GM21423 (cell line): ENCODE measurements around the gene DPYSL5.
"Not testable (repeated sequence)": the region's sequence is repeated elsewhere in the genome, so short reads cannot be mapped to it uniquely, and the experiment has no call there.

ENCODE experiments used
- ATAC-seq: cut with Tn5 transposase; IDR thresholded peaks from one replicate; pipeline ENCODE4 v1.9.1; 2021; ENCODE audit warnings: mild to moderate bottlenecking, moderate library complexity; ENCODE audit not compliant: unreplicated experiment

Gene DPYSL5

DNA sequence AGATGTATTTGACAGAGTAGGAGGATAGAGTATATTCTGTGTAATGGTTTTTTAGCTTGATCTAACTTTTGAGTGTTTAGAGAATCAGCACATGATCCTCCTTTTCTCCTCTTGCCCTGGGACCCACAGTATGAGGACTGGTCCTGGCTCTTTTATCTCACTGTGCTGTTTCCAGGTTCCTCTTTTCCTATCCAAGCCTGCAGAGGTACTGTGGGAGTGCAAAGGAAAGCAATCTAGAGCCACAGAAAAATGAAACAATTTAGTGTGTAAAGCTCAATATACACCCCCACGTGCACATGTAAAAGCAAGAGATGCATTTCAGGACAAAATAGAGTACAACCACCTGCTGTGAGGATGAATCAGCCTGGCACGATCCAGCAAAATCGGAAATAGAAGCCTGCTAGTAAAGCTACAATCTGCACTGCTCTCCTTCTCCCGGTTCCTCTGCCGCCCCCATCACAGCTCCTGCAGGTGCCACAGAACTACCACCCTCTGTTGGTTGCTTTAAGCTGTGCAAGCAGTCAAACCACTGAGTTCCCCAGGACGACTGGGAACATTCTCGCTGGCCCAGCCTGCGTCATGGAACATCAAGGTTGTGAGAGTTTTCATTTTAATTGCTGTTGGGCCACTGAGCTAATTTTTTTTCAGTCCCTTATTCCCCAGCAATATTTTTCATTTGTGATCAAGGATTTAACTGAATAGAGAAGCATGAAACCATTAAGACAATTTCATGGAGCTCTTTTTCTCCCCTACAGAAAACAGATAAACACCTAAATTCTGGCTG lies 74.7 kb downstream of the DPYSL5 start:
- peak; percentile 39 for ATAC-seq

- ATAC-seq, result not testable (repeated sequence)
Measured at GRCh38 chr2:26923189-26923466, 75.2 kb downstream of the DPYSL5 start.

GRCh38 chr2:26924731-26925099 lies 76.8 kb downstream of the DPYSL5 start:
- ATAC-seq, result no peak

- ATAC-seq, result no peak
Measured at GRCh38 chr2:26925100-26925791, 77.3 kb downstream of the DPYSL5 start.

DNA sequence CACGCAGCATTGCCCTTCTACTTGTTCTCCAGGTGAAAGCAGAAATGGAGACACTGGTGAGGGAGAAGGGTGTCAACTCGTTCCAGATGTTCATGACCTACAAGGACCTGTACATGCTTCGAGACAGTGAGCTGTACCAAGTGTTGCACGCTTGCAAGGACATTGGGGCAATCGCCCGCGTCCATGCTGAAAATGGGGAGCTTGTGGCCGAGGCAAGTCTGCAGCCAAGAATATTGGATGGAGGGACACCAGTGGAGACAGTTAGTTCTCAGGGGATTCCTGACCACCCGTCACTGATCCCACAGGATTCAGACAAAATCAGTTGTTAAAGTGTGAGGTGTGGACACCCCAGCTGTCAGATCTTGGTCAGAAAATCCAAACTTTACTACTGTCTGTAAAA lies 79.3 kb downstream of the DPYSL5 start:
- ATAC-seq, result no peak

DNA sequence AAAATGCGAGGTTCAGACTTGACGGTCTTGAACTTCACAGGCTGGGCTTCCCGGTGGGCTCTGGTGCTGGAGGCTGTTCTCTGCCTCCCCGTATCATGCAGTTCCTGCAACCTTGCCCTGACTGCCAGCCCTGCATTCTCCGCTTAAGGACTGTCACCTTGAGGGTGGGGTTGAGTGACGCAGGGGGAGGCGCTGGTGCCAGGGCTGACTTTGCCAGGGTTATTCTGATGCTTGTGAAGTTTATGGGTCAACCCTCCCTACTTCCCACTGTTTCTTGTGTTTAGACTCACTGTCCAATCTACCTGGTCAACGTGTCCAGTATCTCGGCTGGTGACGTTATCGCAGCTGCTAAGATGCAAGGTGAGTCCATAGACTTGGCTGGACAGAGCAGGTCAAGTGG lies 85.0 kb downstream of the DPYSL5 start:
- no peak for ATAC-seq

DNA sequence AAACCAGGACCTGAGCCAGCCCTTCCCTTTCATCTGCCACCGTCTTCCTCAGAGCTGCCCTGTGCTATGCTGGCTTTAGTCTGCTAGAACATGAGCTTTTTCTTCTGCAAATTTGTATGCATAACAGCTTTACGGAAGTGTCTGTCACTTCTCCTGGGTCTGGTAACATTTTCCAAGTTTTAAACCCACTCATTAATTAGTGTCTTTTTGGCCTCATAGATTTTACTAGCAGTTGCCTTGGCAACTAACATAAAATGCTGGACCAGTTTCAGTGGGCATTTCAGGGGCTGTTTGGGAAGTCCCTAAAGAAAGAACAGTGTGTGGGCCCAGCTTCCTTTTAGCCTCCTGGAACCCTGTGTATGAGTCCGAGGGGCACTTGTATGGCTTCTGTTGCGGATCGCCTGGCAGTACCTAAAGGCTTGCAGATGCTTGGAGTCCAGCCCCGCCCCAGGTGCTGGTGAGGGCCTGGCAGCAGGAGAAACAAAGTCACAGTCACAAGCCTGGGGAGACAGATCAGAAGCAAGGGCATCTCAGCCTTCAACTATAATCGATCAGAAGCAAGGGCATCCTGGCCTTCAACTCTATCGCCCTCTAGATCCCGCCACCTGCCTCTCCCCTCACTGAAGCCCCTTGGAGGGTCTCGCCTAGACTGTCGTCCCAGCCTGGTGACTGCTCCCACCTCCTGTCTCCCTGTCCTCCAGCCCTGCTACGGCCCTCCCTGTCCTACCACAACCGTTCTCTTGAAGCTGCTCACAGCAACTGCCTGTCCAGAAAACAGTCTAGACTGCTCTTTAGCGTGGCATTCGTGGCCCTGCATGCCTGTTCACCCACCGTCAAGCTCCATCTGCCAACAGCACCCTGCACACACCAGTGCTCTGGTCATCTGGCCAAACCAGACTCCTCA lies 85.8 kb downstream of the DPYSL5 start:
- no peak for ATAC-seq

DNA sequence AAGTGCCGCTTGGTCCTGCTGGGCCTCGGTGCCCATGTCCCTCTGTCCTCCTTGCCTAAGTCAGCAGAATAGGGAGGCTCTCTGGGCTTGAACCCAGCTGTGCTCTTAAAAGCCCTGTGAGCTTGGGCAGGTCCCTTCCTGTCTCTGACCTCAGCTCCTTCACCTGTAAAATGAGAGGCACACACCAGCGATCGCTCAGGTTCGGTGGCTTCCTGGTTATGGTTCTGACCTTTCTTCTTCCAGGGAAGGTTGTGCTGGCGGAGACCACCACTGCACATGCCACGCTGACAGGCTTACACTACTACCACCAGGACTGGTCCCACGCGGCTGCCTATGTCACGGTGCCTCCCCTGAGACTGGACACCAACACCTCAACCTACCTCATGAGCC lies 86.4 kb downstream of the DPYSL5 start:
- no peak for ATAC-seq

DNA sequence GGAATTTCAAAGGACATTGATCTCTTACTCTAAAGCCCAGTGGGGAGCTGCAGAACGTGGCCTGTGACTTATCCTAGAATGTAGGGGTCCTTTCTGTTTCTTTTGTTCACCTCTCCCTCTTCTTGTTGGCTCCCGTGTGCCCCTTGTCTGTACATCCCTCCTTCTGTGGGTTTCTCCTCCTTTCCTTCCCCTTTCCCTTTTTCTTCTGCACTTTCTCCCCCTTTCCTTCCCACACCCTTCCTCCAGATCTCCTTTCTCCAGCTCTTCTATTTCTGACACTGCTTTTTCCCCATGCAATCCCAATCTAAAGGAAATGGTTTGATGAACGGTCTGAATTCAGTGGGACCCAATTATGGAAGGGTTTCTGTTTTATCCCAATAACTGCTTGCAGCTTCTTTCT lies 87.1 kb downstream of the DPYSL5 start:
- ATAC-seq, result no peak

DNA sequence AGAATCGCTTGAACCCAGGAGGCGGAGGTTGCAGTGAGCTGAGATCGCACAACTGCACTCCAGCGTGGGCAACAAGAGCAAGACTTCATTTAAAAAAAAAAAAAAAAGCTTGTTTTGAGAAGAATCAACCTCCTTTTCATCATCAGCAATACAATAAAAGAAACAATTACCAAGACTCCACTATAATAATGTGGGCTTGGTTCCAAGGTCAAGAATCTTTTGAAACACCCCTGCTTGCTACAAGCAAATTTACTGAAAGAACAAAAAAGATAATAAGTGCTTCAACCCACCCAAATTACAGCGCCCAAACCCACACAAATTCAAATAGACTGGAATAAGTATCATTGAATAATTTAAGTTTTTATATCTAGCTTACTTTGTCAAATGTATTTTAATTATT lies 88.9 kb downstream of the DPYSL5 start:
- ATAC-seq, result no peak

GRCh38 chr2:26938399-26939118 lies 90.6 kb downstream of the DPYSL5 start:
- no peak for ATAC-seq

DNA sequence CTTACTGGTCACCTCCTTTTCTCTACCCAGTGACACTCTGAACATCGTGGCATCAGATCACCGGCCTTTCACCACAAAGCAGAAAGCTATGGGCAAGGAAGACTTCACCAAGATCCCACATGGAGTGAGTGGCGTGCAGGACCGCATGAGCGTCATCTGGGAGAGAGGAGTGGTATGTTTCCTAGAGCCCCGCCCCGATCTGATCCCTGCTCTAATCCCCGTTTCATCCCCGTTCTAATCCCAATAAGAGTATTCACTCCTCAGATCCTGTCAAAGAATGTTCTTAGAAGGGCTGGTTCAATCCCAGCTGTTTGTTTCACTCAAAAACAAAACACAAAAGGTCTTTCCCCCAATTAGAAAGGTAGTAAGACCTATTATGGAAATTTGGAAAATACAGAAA lies 92.1 kb downstream of the DPYSL5 start:
- no peak for ATAC-seq

DNA sequence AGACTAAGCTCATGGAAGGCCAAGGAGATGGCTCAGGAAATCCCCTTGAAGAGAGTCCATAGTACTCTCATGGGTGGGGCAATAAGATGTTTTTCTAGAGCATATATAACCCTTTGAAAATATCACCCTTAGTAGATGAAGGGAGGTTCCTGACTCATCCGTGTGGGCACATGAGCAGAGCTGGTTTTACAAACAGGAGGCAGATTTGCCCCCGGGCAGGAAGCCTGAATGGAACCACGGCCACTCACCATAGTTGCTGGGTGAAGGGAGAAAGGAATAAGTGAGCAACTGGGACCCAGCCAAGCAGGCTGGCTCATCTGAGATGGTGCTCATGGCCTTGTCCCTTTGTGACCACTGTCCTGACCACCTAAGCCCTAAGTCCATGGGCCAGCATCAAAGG lies 93.6 kb downstream of the DPYSL5 start:
- ATAC-seq, result no peak

- no peak for ATAC-seq
Measured at GRCh38 chr2:26942543-26943295, 94.8 kb downstream of the DPYSL5 start.

- ATAC-seq, result no peak
Measured at GRCh38 chr2:26945991-26946750, 98.2 kb downstream of the DPYSL5 start.

GRCh38 chr2:26946841-26947784 lies 99.2 kb downstream of the DPYSL5 start:
- ATAC-seq, result no peak

DNA sequence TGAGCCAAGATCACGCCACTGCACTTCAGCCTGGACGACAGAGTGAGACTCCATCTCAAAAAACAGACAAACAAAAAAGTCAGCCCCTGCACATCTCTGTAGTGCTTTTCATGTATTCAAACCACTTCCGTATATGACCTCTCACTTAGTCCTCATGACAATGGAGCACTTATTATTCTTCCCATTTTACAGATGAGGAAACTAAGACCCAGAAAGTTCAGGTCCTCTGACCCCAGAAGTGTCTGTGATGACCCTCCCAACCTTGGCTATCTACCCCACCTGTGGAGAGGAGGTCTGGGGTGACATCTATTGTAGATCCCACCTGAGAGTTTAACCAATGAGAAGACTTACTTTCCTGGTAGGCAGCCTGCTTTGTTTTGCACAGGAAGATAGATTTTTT lies 100.9 kb downstream of the DPYSL5 start:
- no peak for ATAC-seq

DNA sequence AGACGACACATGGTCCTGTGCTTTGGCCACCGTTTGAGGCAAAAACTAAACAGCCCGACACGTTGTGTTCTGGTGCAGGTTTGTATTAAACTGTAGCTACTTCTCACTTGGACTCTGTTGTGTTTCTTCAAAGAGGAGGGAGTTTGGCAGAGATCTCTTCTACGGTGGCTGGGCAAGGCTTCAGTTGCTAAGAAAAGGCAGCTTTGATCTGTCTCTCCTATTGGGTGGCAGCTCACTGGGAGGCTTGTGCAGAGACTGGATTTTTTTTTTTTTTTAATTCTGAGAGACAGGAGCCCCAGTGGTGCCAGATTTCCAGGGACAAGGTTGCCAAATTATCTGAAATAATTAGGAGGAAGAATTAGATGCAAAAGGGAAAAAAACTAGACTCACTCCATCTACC lies 102.3 kb downstream of the DPYSL5 start:
- no peak for ATAC-seq

DNA sequence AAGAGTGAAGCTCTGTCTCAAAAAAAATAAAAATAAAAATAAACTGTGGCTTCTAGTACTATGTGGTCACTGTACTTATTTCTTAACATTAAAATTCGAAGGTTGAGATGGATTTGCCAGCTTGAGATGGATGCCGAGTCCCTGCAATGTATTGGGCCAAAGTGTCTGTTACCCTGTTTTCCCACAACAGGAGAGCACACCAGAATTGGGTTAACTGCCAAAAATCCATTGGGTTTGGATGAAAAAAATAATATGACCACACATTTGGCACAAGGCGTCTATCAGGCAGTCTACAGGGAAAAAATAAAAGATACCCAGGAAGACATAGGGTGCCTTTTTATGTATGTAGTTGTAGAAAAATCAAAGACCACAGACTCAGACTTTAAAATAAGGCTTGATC lies 103.3 kb downstream of the DPYSL5 start:
- ATAC-seq, result no peak
